Measurements from ENCODE around the gene TXN. TPM values are rescaled to one million over a fixed set of nuclear protein-coding genes. Genes with fewer than 3 reads are reported as not detected.

The TXN gene
- polyA plus RNA-seq, 6 donors from 2014 or later = 43.3 to 76.8 (median 58.8) TPM

DNA sequence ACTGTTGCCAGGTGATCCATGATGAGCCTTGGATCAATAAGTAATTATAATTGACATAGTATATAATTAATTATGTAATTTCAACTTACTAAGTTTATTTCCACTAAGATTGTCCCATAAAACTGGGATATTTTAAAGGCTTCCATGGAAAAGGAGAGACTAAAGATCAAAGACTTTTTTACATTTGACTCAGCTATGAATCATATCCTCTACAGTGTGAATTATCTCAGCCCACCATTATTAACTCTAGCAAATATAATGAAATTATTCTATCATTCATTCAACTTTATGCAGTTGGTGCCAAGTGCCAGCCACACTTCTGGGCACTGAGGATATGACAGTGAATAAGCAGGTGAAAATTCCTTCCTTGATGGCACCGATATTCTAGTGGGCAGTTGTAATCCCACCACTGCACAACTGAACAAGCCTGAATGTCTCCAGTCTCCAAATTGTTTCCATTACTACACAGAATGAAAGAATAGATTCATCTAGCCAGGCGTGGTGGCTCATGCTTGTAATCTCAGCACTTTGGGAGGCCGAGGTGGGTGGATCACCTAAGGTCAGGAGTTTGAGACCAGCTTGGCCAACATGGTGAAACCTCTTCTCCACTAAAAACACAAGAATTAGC lies 21.9 kb upstream of the TXN start:
- no peaks in the 10 kb centered on the region for H3K4me1 Mint-ChIP-seq
- no peak overlapping the region for H3K27ac Mint-ChIP-seq
- DNase-seq (no peak), ATAC-seq (ENCODE audit: low read depth in 2 of 2) (no peak)
- no peaks in the 10 kb centered on the region for H3K9me3 Mint-ChIP-seq
- no peaks in the 10 kb centered on the region for H3K36me3 Mint-ChIP-seq
- peaks cover 0 to 4% (median 4%) of the 10 kb centered on the region in 3 donors for H3K27me3 Mint-ChIP-seq
- no peak overlapping the region for H3K4me3 Mint-ChIP-seq

DNA sequence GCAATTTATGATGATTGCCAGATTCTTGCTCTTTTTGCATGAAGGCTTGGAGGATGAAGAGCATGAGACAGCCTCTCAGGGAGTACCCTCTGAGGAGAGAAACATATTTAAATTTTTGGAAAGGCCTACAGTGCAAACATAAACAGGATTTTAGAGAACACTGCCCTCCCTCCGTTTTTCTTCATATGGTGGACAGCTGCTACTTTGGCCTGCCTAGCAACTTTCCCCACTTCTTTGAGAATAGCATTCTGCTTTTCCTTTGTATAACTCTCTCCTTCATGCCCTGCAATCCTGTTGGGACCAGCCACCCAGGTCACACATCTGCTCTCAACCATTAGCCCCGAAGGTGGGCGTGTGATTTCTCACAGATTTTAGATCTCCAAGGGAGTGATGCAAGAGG lies 20.5 kb upstream of the TXN start:
- H3K9me3 Mint-ChIP-seq = no peaks in the 10 kb centered on the region
- no peaks in the 10 kb centered on the region for H3K36me3 Mint-ChIP-seq
- DNase-seq (no peak), ATAC-seq (ENCODE audit: low read depth in 2 of 2) (no peak)
- H3K27me3 Mint-ChIP-seq = peaks cover 0 to 4% (median 3%) of the 10 kb centered on the region in 3 donors
- H3K4me3 Mint-ChIP-seq = no peak overlapping the region
- no peak overlapping the region for H3K27ac Mint-ChIP-seq
- no peaks in the 10 kb centered on the region for H3K4me1 Mint-ChIP-seq

DNA sequence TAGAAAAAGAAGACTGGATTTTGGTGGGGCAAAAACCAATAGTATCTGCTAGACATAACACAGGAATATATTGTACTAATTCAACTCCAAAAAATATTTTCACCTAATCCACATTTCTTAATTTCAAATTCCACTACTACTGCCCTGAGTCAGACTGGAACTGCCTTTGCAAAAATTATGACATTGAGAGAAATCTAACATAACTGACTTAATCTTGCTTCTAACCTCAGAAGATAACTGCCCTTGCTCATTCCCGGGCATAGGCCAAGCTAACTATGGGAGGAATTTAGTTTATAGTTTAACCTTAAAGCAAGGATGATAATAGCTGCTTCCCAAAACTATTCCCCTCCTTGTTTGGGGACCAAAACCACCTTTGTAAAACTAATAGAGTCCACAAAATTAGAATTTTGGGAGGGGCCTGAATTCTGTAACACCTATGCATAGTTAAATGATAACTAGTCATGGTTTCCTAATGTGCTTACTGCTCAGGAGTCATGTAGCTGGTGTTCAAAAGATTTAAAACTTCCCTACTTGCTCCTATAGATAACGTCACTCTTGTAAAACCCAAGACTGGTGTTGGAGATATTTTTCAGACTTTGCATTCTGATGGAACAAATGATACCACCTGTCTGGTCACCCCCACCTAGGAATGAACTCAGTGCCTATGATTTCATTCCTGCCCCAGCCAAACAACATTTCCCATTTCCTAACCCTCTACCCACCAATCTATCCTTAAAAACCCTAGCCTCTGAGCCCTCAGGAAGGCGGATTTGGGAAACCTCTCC lies 14.1 kb upstream of the TXN start:
- H3K27me3 Mint-ChIP-seq = peaks cover 0 to 7% (median 0%) of the 10 kb centered on the region in 3 donors
- no peaks in the 10 kb centered on the region for H3K36me3 Mint-ChIP-seq
- no peak overlapping the region for H3K27ac Mint-ChIP-seq
- H3K4me3 Mint-ChIP-seq = no peak overlapping the region
- no peak for ATAC-seq (ENCODE audit: low read depth in 2 of 2)
- H3K4me1 Mint-ChIP-seq = no peaks in the 10 kb centered on the region
- H3K9me3 Mint-ChIP-seq = no peaks in the 10 kb centered on the region
- no peak for DNase-seq

GRCh38 chr9:110266795-110267194 lies 10.5 kb upstream of the TXN start:
- Mint-ChIP-seq H3K9me3 (peaks cover 0 to 3% (median 0%) of the 10 kb centered on the region in 7 donors), H3K4me3 (no peak overlapping the region), H3K27me3 (peaks cover 0 to 7% (median 0%) of the 10 kb centered on the region in 3 donors), H3K36me3 (no peaks in the 10 kb centered on the region), H3K27ac (no peak overlapping the region), H3K4me1 (no peaks in the 10 kb centered on the region)
- DNase-seq = no peak
- ATAC-seq (ENCODE audit: low read depth in 2 of 2) = no peak

GRCh38 chr9:110261632-110262031 lies 5.3 kb upstream of the TXN start:
- DNase-seq (no peak), ATAC-seq (ENCODE audit: low read depth in 2 of 2) (no peak)
- Mint-ChIP-seq H3K36me3 (no peaks in the 10 kb centered on the region), H3K27ac (peak overlapping the region in 1 of 6 donors; percentile 68), H3K9me3 (peaks cover 0 to 3% (median 0%) of the 10 kb centered on the region in 7 donors), H3K4me3 (no peak overlapping the region), H3K27me3 (no peaks in the 10 kb centered on the region), H3K4me1 (peaks cover 9% of the 10 kb centered on the region in 3 donors)

DNA sequence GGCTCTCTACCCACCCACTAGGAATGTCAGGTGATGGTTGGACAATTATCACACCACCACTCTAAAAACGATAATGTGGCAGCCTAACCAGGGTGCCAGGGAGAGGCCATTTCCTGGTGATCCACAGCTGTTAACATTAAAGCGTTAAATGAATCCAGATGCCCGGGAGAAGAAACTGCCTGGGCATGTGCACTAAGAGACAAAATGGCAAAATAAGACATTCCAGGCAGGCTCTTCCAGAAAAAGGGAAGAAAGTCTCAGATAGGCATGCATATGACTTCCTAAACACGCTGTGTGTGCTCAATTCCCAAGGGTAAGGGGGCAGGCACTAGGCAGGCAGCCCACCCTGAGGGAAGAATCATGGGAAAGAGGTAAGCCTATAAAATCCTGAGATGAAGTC lies 4.6 kb upstream of the TXN start:
- Mint-ChIP-seq H3K36me3 (no peaks in the 10 kb centered on the region), H3K27ac (no peak overlapping the region), H3K4me3 (no peak overlapping the region), H3K4me1 (peaks cover 9 to 13% (median 9%) of the 10 kb centered on the region in 3 donors), H3K9me3 (peaks cover 0 to 3% (median 0%) of the 10 kb centered on the region in 7 donors), H3K27me3 (no peaks in the 10 kb centered on the region)
- DNase-seq = no peak
- ATAC-seq (ENCODE audit: low read depth in 2 of 2) = no peak

- H3K27me3 Mint-ChIP-seq = no peaks in the 10 kb centered on the region
- ATAC-seq (ENCODE audit: low read depth in 2 of 2) (no peak), DNase-seq (no peak)
- H3K4me1 Mint-ChIP-seq = peaks cover 15 to 21% (median 16%) of the 10 kb centered on the region in 3 donors
- no peaks in the 10 kb centered on the region for H3K36me3 Mint-ChIP-seq
- peak overlapping the region in 1 of 8 donors; percentile 10 for H3K4me3 Mint-ChIP-seq
- H3K9me3 Mint-ChIP-seq = peaks cover 0 to 3% (median 0%) of the 10 kb centered on the region in 7 donors
- no peak overlapping the region for H3K27ac Mint-ChIP-seq
Observed at GRCh38 chr9:110259566-110259965, 3.3 kb upstream of the TXN start.

DNA sequence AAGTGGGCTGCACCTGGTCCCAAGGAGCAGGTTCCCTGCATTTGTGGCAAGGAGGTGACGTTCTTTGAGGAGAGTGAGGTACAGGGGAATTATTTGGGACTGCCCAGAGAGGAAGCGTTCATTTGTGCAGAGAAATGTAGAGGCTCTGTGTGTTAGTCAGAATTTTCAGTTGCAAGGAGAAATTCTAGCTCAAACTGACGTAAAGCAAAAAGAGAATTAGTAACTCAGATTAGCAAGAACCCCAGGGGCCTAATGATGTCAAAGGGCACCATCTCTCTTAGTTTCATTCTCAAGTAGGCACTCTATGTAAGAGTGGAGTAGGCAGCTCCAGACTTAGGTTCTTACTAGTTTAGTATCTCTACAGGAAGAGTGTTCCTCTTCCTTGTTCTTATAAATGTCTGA lies 2.4 kb upstream of the TXN start:
- Mint-ChIP-seq H3K27me3 (no peaks in the 10 kb centered on the region), H3K4me3 (peak overlapping the region in 1 of 8 donors; percentile 98), H3K9me3 (no peaks in the 10 kb centered on the region), H3K36me3 (no peaks in the 10 kb centered on the region), H3K4me1 (peaks cover 18 to 24% (median 21%) of the 10 kb centered on the region in 3 donors), H3K27ac (peak overlapping the region in 1 of 6 donors; percentile 43)
- ATAC-seq (ENCODE audit: low read depth in 2 of 2) = no peak
- no peak for DNase-seq

GRCh38 chr9:110257956-110258355 lies 1.6 kb upstream of the TXN start:
- Mint-ChIP-seq H3K9me3 (no peaks in the 10 kb centered on the region), H3K27ac (no peak overlapping the region), H3K4me3 (peak overlapping the region in 6 of 8 donors; percentile 6 to 98 (median 95)), H3K36me3 (no peaks in the 10 kb centered on the region), H3K27me3 (no peaks in the 10 kb centered on the region), H3K4me1 (peaks cover 18 to 26% (median 21%) of the 10 kb centered on the region in 3 donors)
- no peak for ATAC-seq (ENCODE audit: low read depth in 2 of 2)
- no peak for DNase-seq

GRCh38 chr9:110257097-110257841 lies 962 bp upstream of the TXN start:
- Mint-ChIP-seq H3K27ac (peak overlapping the region in 4 of 6 donors; percentile 5 to 82 (median 74)), H3K9me3 (no peaks in the 10 kb centered on the region), H3K27me3 (no peaks in the 10 kb centered on the region), H3K4me1 (peaks cover 18 to 26% (median 21%) of the 10 kb centered on the region in 3 donors), H3K4me3 (peak overlapping the region; percentile 91 to 98 (median 96)), H3K36me3 (no peaks in the 10 kb centered on the region)
- no peak for ATAC-seq (ENCODE audit: low read depth in 2 of 2)
- DNase-seq = no peak

- peak overlapping the region; percentile 91 to 98 (median 96) for H3K4me3 Mint-ChIP-seq
- H3K4me1 Mint-ChIP-seq = peaks cover 18 to 26% (median 21%) of the 10 kb centered on the region in 3 donors
- H3K27ac Mint-ChIP-seq = peak overlapping the region in 5 of 6 donors; percentile 80 to 97 (median 90)
- ATAC-seq (ENCODE audit: low read depth in 2 of 2) = peak; percentile 29 to 34
- no peaks in the 10 kb centered on the region for H3K9me3 Mint-ChIP-seq
- H3K27me3 Mint-ChIP-seq = no peaks in the 10 kb centered on the region
- DNase-seq = peak; percentile 24
- no peaks in the 10 kb centered on the region for H3K36me3 Mint-ChIP-seq
Observed at GRCh38 chr9:110255463-110256379, 586 bp downstream of the TXN start.

- Mint-ChIP-seq H3K36me3 (no peaks in the 10 kb centered on the region), H3K4me3 (peak overlapping the region; percentile 91 to 98 (median 96)), H3K4me1 (peaks cover 18 to 26% (median 21%) of the 10 kb centered on the region in 3 donors), H3K27ac (peak overlapping the region; percentile 25 to 70 (median 60)), H3K27me3 (no peaks in the 10 kb centered on the region), H3K9me3 (no peaks in the 10 kb centered on the region)
- ATAC-seq (ENCODE audit: low read depth in 2 of 2) (no peak), DNase-seq (no peak)
Observed at GRCh38 chr9:110255034-110255462, 1.3 kb downstream of the TXN start.
